HG03045 (cell line): Measurements from ENCODE around the gene RBBP4.
"Not testable (repeated sequence)": the region's sequence is repeated elsewhere in the genome, so short reads cannot be mapped to it uniquely, and the experiment has no call there.

Experiments used
- ATAC-seq: cut with Tn5 transposase; IDR thresholded peaks from one replicate; pipeline ENCODE4 v1.9.1; 2021; ENCODE audit warnings: mild to moderate bottlenecking, moderate library complexity; ENCODE audit not compliant: unreplicated experiment

RBBP4 gene

GRCh38 chr1:32650752-32651460 is at the start of gene RBBP4:
Gene RBBP4 (plus strand): TSS chr1:32651208. CDS start chr1:32651307, 99 bp downstream.
- ATAC-seq: peak; percentile 84

DNA sequence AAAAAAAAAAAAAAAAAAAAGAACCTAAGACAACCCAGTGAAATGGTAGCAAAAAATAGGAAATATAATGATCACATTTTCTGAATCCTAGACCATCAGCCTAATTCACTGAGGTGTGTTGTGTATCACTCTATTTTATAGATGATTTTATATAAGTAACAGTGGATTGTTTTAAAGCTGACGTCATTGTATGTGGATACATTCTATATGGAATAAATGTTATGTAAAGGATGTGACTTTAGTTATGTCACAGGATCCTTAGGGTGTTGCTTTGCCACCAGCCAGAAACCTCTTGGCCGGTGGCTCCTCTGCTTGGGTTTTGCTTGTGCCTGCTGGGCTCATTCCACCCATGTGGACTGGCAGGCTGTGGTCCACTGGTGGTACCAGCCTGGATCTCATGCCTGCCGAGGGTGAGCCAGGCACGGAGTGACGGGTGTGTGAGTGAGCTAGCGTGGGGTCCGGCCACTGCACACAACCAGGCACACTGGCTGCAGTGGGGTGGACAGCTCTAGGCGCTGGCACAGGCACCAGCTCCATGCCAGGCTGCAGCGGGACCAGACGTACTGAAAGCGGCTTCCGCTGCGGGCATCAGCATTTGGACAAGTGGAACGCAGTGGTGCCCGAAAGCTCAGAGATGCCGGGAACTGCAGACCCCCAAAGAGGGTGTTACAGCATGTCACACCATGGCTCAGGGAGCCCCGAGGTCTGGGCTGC is 45.1 kb upstream of the RBBP4 start:
- ATAC-seq: no peak

DNA sequence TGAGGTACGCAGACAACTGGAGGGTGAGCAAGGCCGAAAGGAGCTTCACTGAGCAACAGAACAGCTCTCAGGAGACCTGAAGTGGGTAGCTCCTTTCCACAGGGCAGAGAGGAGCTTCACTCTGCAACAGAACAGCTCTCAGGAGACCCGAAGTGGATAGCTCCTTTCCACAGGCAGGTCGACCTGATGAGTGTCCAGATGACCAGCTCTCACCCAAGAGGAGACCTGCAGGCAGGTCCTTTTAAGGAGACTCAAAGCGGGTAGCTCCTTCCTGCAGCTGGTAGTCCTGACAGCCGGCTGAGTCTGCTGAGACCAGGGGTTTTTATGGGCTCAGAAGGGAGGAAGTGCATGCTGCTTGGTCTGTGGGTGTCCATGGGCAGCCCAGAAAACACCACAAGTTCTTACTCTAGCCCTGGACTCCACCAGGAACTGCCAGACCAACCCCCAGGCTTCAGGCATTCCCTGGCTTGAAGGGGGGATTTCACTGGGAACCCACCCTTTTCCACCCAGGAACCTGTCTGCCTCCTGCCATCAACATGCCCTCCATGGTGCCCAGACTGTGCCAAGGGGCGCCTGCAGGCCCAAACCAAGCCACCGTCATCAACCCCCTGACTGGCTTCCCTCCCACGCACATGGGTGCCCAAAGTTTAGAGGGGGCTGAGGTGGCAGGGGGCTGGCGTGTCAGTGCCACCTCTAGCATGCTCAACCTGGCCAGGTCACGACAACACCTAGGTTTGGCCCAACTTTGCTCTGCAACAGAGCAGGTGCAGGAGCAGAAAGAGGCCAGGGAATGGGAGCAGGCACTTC is 44.2 kb upstream of the RBBP4 start:
- ATAC-seq: no peak

- no peak for ATAC-seq
Observed at GRCh38 chr1:32609180-32609579, 41.8 kb upstream of the RBBP4 start.

- ATAC-seq: no peak
Observed at GRCh38 chr1:32611859-32612188, 39.2 kb upstream of the RBBP4 start.

- peak; percentile 90 for ATAC-seq
Observed at GRCh38 chr1:32612189-32612881, 38.7 kb upstream of the RBBP4 start.

DNA sequence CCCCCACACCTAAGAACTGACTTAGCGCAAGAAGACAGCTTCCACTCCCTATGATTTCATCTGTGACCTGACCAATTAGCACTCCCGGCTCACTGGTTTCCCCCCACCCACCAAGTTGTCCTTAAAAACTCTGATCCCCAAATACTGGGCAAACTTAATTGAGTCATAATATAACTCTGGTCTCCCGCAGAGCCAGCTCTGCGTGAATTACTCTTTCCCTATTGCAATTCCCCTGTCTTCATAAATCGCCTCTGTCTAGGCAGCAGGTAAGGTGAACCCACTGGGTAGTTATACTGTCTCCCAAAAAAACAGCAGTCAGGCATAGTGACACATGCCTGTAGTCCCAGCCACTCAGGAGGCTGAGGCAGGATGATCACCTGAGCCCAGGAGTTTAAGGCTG is 37.5 kb upstream of the RBBP4 start:
- no peak for ATAC-seq

DNA sequence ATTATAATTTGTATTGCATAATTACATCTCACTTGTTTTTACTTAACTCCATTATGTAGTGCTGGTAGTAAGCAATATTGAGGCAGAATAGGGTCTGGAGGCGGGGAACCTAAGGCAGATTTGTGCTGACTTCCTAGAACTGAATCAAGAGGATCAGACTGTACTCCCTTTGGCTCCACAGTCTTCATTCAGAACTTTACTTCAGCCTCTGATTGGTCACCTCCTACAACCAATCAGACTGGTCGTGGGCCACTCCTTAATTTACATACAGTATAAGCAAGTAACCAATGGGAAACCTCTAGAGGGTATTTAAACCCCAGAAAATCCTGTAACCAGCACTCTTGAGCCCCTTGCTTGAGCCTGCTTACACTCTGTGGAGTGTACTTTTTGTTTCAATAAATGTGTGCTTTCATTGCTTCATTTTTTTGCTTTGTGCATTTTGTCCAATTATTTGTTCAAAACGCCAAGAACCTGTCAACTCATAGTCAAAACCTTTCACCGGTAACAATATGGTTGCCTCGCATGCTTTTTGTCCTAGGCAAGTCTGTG is 32.3 kb upstream of the RBBP4 start:
- ATAC-seq: no peak

DNA sequence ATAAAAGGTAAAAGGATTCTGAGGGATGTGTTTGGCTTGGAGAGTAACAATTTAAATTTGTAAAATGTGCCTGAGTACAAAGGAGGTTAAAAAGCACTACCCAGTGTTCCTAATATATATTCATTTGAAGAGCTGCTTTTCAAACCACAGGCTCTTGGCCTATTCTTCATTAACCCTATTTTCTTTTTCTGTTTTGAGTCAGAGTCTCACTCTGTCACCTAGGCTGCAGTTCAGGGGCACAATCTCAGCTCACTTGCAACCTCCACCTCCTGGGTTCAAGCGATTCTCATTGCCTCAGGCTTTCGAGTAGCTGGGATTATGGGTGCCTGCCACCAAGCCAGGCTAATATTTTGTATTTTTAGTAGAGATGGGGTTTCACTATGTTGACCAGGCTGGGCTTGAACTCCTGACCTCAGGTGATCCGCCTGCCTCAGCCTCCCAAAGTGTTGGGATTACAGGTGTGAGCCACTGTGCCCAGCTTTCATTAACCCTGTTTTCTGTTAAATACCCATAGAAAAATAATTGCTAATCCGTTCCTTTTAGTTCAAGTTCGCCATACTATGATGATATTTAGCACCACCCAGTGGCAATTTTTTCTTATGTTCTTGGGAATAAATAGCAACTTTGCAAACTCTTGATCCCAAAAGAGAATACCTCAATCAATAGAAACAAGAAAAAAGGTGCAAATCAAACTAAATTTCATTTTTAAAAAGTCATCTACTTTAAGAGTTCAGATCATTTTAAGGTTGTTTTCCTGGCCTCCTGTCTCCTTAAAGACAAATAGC is 31.1 kb upstream of the RBBP4 start:
- ATAC-seq: peak; percentile 72

- ATAC-seq: no peak
Observed at GRCh38 chr1:32622205-32622604, 28.8 kb upstream of the RBBP4 start.

DNA sequence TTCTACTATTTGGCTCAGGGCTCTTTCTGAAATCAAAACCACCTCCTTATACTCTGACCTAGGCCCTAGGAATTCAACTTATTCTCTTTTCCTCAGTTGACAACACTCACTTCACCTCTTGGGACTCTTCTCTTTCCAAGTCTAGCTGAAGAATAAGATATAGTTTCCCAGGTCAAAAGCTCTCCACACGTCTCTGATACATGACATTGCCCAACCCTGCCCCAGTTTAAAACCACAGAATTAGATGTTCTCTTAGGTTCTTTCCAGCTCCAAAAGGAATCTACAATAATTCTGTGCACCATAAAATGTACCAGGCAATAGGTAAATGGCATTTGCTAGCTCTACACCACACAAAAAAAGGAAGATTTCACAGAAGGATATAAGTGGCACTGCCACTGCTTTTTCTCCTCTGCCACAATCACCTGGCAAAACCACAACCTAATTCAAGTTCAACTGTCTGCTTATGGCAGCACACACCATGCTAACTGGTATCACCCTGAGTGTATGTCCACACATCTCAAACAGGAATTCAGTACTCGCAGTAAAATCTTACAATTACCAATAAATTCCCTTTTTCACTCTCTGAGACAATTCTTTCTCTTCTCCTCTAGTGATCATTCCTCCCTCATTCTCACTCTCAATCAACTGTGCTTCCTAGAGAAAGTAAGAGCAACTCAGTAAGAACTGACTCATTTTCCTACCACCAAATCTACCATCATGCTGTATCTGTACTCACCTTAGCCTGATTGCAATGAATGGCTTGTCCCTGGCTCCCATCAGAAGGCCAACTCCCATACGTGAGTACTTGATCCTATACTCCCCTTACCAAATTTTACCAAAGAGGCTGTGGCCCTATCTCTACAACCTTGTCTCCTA is 28.0 kb upstream of the RBBP4 start:
- no peak for ATAC-seq

DNA sequence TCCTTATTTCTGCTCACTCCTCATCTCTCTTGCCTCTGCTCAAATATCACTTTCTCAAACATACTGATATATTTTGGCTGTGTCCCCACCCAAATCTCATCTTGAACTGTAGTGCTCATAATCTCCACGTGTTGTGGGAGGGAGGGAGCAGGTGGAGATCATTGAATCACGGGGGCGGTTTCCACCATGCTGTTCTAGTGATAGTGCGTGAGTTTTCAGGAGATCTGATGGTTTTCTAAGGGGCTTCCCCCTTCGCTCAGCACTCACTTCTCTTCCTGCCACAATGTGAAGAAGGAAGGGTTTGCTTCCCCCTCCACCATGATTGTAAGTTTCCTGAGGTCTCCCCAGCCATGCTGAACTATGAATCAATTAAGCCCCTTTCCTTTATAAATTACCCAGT is 27.2 kb upstream of the RBBP4 start:
- no peak for ATAC-seq

DNA sequence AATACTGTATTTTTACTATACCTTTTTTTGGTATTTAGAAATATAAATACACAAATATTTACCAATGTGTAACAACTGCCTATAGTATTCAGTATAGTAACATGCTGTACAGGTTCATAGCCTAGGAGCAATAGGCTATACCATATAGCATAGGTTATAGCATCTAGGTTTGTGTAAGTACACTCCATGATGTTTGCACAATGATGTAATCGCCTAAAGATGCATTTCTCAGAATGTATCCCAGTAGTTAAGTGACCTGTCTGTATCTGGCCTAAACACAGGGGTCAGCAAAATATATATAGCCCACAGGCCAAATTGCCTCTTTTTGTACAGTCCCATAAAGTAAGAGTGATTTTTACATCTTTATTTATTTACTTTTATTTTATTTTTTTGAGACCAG is 24.8 kb upstream of the RBBP4 start:
- no peak for ATAC-seq

GRCh38 chr1:32627596-32628162 is 23.3 kb upstream of the RBBP4 start:
- no peak for ATAC-seq

DNA sequence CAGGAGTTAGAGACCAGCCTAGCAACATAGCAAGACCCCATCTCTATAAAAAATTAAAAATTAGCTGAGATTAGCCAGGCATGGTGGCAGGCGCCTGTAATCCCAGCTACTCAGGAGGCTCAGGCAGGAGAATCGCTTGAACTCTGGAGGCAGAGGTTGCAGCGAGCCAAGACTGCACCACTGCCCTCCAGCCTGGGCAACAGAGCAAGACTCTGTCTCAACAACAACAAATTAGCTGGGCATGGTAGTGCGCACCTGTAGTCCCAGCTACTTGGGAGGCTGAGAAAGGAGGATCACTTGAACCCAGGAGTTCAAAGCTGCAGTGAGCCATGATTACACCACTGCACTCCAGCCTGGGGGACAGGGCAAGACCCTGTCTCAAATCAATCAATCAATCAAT is 20.8 kb upstream of the RBBP4 start:
- not testable (repeated sequence) for ATAC-seq

GRCh38 chr1:32632829-32633228 is 18.2 kb upstream of the RBBP4 start:
- no peak for ATAC-seq

- ATAC-seq: no peak
Observed at GRCh38 chr1:32635508-32636277, 15.3 kb upstream of the RBBP4 start.
